ENCODE data around the gene ATP2B2. TPM values are rescaled to one million over a fixed set of nuclear protein-coding genes. Genes with fewer than 3 reads are reported as not detected.

The ATP2B2 gene
- total and polyA plus RNA-seq, 12 donors: 0.37 to 3.0 (median 1.6) TPM

DNA sequence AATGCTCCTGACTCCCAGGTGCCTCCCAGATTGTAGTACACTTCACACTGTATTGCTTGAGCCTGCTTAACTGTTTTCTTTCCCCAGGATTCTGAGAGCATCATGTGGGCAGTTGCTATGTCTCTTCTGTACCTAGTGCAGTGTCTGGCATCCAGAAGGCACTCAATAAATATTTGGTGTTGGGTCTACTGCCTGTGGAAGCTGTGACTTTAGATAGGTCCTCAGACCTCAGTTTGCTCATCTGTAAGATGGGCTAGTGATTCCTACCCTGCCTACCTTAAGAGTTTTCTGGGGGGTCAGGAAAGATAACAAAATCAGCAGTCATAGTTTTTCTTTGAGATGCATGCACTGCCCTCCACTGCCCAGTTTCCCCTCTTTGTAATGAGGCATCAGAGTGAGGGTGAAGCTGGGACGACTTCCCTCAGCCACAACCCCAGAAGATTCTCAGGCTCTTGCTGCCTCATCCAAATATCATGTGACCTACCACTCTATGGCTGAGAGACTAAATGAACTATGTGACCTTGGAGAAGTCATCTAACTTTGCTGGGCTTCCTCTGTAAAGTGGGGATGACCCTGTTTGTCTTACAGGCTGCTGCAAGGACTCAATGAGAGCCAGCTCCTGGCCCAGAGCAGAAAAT, 50.4 kb downstream of the ATP2B2 start:
- Histone ChIP-seq H3K9me3 (replicated peaks in 1 of 3) (no peaks in the 10 kb centered on the region), H3K27me3 (no peaks in the 10 kb centered on the region), H3K4me3 (no peak overlapping the region), H3K27ac (no peak overlapping the region), H3K4me1 (replicated peaks in 1 of 2) (no peaks in the 10 kb centered on the region), H3K36me3 (replicated peaks in 1 of 2) (no peaks in the 10 kb centered on the region)
- no peak for TF ChIP-seq POLR2A (IDR thresholded peaks at IDR 0.05)
- TF ChIP-seq CTCF (IDR thresholded peaks at IDR 0.05): no peak
- intact Hi-C loops (cut with DNase I): no loop called here
- no peak for DNase-seq
- 0% methylated on average over 1 of the region's 1 CpG for WGBS, 4 donors

DNA sequence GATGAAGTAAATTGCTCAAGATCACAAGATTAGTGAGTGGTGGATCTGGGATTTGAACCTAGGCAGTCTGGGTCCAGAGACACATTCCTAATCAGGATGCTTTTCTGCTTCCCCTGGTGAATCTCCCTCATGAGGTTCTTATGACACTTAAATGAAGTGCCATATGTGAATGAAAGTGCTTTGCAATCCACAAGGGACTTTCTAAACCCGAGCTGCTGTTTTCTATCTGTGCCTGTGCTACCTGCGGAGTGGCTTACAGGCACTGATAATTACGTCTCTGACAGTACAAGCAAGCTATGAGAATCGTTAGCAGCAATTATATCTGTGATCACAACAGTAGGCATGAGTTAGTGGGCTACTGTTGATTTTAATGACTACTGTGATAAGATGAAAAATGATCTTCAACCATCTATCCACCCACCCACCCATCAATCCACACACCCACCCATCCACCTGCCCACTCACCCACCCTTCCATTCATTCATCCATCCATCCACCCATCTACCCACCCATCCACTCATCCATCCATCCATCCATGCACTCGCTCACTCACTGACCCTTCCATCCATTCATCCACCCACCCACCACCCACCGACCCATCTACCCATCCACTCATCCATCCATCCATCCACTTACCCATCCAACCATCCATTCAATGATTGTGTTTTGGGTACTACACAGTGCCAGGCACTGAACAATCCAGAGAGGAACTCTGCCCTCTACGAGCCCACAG, 51.8 kb downstream of the ATP2B2 start:
- TF ChIP-seq POLR2A (IDR thresholded peaks at IDR 0.05): no peak
- TF ChIP-seq CTCF (IDR thresholded peaks at IDR 0.05): no peak
- no peaks in the 10 kb centered on the region for H3K36me3 ChIP-seq (replicated peaks in 1 of 2)
- no peaks in the 10 kb centered on the region for H3K9me3 ChIP-seq (replicated peaks in 1 of 3)
- no peak overlapping the region for H3K4me3 ChIP-seq
- 66 to 75% (median 70%) methylated on average over 7 of the region's 7 CpGs for WGBS, 4 donors
- H3K4me1 ChIP-seq (replicated peaks in 1 of 2): no peaks in the 10 kb centered on the region
- H3K27ac ChIP-seq: no peak overlapping the region
- no peaks in the 10 kb centered on the region for H3K27me3 ChIP-seq
- DNase-seq: no peak
- intact Hi-C loops (cut with DNase I): no loop called here

DNA sequence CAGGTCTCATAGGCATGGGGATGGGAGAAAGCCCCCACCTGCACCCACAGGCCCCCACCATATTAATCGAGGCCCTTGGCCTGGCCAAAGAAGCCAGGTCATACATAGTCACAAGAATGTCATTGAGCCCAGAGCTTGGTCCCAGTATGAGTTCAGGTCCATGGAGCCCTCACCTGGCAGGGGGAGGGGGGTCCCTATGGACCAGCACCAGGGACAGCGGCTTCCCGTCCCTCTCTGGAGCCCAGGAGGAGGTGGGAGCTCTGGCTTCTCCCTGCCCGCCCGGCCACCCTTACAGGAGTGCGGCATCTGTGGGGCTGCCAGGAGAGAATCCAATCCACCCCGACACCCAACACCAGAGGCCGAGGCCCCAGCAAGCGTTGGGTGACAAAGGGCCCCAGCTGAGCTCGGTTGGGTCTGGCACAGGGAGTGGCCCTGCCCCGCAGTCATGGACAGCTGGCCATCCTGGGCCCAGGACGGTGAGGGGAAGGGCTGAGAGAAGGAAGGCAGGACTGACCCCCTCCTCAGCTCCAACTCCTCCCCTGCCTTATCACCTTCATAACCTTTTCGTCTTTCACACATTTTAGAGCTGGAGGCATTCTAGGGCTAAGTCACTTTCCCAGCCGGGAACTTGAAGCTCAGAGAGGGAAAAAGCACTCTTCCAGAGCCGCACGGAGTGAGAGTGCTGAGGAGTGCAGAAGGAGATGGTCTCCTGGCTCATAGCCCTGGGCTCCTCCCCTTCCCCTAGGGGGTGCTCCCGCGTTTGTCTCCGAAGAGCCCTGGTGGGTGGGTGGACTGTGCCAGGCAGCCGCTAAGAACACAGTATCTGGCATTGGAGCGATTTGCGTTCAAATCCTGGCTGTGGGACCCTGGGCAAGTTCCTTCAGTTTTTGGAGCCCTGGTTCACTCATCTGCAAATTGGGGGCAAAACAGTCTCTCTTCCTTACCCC, 54.6 kb downstream of the ATP2B2 start:
- no peaks in the 10 kb centered on the region for H3K27me3 ChIP-seq
- no peaks in the 10 kb centered on the region for H3K9me3 ChIP-seq (replicated peaks in 1 of 3)
- no peak overlapping the region for H3K4me3 ChIP-seq
- no peaks in the 10 kb centered on the region for H3K36me3 ChIP-seq (replicated peaks in 1 of 2)
- DNase-seq: no peak
- no peak for TF ChIP-seq CTCF (IDR thresholded peaks at IDR 0.05)
- no peak for TF ChIP-seq POLR2A (IDR thresholded peaks at IDR 0.05)
- 63 to 67% (median 65%) methylated on average over 13 to 22 of the region's 22 CpGs for WGBS, 4 donors
- H3K4me1 ChIP-seq (replicated peaks in 1 of 2): no peaks in the 10 kb centered on the region
- H3K27ac ChIP-seq: no peak overlapping the region
- intact Hi-C loops (cut with DNase I): no loop called here

DNA sequence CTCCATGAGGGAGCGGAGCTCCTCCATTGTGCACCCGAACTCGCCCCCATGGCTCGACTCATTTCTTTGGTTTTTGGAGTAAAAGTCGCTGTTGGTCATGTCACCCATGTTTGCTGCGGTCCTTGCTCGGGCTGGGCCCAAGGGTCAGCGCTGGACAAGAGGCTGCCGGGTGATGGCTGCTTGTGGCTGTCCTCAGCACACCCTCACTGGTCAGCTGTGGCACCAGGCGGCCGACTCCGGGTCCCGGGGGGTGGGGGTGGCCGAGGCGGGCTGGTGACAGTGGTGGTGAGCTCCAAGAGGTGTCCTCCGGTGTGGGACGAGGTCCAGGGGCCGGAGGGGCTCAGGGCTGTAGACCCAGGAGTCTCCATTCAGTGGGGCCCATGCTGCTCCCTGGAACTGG, 56.0 kb downstream of the ATP2B2 start:
- intact Hi-C loops (cut with DNase I): no loop called here
- Histone ChIP-seq H3K4me3 (no peak overlapping the region), H3K36me3 (replicated peaks in 1 of 2) (no peaks in the 10 kb centered on the region), H3K27me3 (no peaks in the 10 kb centered on the region), H3K4me1 (replicated peaks in 1 of 2) (no peaks in the 10 kb centered on the region), H3K27ac (no peak overlapping the region), H3K9me3 (replicated peaks in 1 of 3) (no peaks in the 10 kb centered on the region)
- WGBS, 4 donors: 93 to 100% (median 95%) methylated on average over 6 to 18 of the region's 18 CpGs
- DNase-seq: no peak
- no peak for TF ChIP-seq CTCF (IDR thresholded peaks at IDR 0.05)
- TF ChIP-seq POLR2A (IDR thresholded peaks at IDR 0.05): no peak
